Karpas-422 (cell line): ENCODE data around the gene SYNPO2. TPM values are rescaled to one million over a fixed set of nuclear protein-coding genes. Genes with fewer than 3 reads are reported as not detected.

ENCODE experiments used
- DNase-seq: peaks from one replicate; pipeline ENCODE4 v3.0.0-alpha.2; 2015
- H2AFZ ChIP-seq: fragments of 200-600 bp; sonication (generic); 2 replicates; pipeline ENCODE4 v1.6.1; 2014; ENCODE audit warnings: antibody characterized with exemption, low read length, mixed read lengths
- H3K27ac ChIP-seq: fragments of 200-600 bp; sonication (generic); 2 replicates; pipeline ENCODE4 v1.5.1; 2014; ENCODE audit warnings: mild to moderate bottlenecking, low read length, moderate library complexity
- H3K27me3 ChIP-seq: fragments of 200-600 bp; sonication (generic); 2 replicates; pipeline ENCODE4 v1.6.1; 2014; ENCODE audit warnings: low read length, mixed read lengths
- H3K36me3 ChIP-seq: fragments of 200-600 bp; sonication (generic); 2 replicates; pipeline ENCODE4 v1.6.1; 2014; ENCODE audit warnings: low read length, mixed read lengths; ENCODE audit not compliant: insufficient read depth
- H3K4me1 ChIP-seq: fragments of 200-600 bp; sonication (generic); 2 replicates; pipeline ENCODE4 v1.6.1; 2014; ENCODE audit warnings: mild to moderate bottlenecking, low read length, mixed read lengths
- H3K4me2 ChIP-seq: fragments of 200-600 bp; sonication (generic); 2 replicates; pipeline ENCODE4 v1.6.1; 2014; ENCODE audit warnings: low read length, low read depth, mild to moderate bottlenecking; ENCODE audit not compliant: poor library complexity, severe bottlenecking
- H3K4me3 ChIP-seq: fragments of 200-600 bp; sonication (generic); 2 replicates; pipeline ENCODE4 v1.5.1; 2014; ENCODE audit warnings: mild to moderate bottlenecking, antibody characterized with exemption, low read length, mixed read lengths
- H3K79me2 ChIP-seq: fragments of 200-600 bp; sonication (generic); 2 replicates; pipeline ENCODE4 v1.6.1; 2014; ENCODE audit warnings: mild to moderate bottlenecking, low read length, mixed read lengths
- H3K9ac ChIP-seq: fragments of 200-600 bp; sonication (generic); 2 replicates; pipeline ENCODE4 v1.6.0; 2014; ENCODE audit warnings: low read length
- H3K9me2 ChIP-seq: fragments of 200-600 bp; sonication (generic), shearing (Covaris generic); replicated peaks from 2 replicates; pipeline ENCODE4 v1.6.0; 2014; ENCODE audit warnings: mild to moderate bottlenecking, low read length, moderate library complexity; ENCODE audit not compliant: insufficient read depth
- H3K9me3 ChIP-seq: fragments of 300-700, 200-600 bp; sonication (generic); 2 replicates; pipeline ENCODE4 v1.6.1; 2014; ENCODE audit warnings: low read length, mixed read lengths
- H4K20me1 ChIP-seq: fragments of 200-600 bp; sonication (generic); 2 replicates; pipeline ENCODE4 v1.6.1; 2014; ENCODE audit warnings: mild to moderate bottlenecking, antibody characterized with exemption, low read length, low read depth; ENCODE audit not compliant: insufficient read depth
- total RNA-seq: library from RNA; depleted of rRNA; stranded (reverse); fragments of >200 nt; shearing (Covaris generic); gene quantifications from 2 replicates; pipeline ENCODE4 v1.2.3, GENCODE V29; 2014; ENCODE audit warnings: low replicate concordance

The SYNPO2 gene
- total RNA-seq, 1 experiment from 2014 or later = 1.2 TPM

DNA sequence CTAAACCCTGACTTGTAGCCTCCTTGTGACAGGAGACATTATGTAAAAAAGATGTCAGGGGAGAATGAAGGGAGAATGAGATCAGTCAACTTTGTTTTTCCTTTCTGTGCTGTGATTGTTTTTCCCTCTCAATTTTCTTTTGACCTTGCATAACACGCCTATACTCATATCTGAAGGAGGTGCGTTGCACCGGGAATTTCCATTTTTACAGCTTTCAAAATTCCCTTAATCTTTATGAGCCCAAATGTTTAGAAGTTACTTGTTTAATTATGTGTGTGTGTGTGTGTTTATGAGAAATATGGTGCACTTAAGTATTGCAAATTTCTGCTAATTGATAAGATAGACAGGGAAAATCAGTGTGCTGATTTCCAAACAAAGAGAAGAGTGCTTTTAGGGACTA, 21.6 kb downstream of the SYNPO2 start:
- H3K27me3 ChIP-seq = no peaks in the 10 kb centered on the region; the same call in 1 of the 2 replicates
- no peaks in the 10 kb centered on the region for H3K36me3 ChIP-seq
- no peaks in the 10 kb centered on the region for H3K9me3 ChIP-seq
- no peaks in the 10 kb centered on the region for H3K4me1 ChIP-seq
- no peak overlapping the region for H3K4me3 ChIP-seq
- no peaks in the 10 kb centered on the region for H3K9me2 ChIP-seq
- no peaks in the 10 kb centered on the region for H4K20me1 ChIP-seq
- DNase-seq = no peak
- no peak overlapping the region for H2AFZ ChIP-seq
- no peak overlapping the region for H3K9ac ChIP-seq
- no peak overlapping the region for H3K27ac ChIP-seq
- no peaks in the 10 kb centered on the region for H3K79me2 ChIP-seq
- H3K4me2 ChIP-seq = no peak overlapping the region

DNA sequence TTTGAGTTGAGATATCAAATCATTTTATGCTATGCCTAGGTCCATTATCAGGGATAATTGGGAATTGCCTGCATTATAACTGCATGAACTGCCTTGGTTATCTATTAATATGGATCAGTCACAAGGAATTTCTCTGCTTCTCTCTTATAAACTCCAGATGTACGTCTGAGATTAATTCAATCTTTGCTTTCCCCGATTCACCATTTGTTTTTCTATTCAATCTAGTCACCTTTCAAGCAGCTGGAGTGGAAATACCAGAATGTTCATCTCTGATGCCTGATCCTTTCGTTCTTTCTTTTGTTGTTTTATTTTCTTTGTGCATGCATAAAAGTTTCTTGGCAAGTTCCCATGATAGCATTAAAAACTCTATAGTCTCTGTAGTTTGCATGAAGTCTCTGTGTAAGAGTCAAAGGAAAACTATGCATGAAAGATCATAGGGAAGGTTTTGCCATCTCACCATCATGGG, 22.6 kb downstream of the SYNPO2 start:
- Histone ChIP-seq H2AFZ (no peak overlapping the region), H3K9ac (no peak overlapping the region), H3K36me3 (no peaks in the 10 kb centered on the region), H3K4me1 (no peaks in the 10 kb centered on the region), H3K27me3 (no peaks in the 10 kb centered on the region; the same call in 1 of the 2 replicates), H3K4me2 (no peak overlapping the region), H4K20me1 (no peaks in the 10 kb centered on the region), H3K9me3 (no peaks in the 10 kb centered on the region), H3K9me2 (no peaks in the 10 kb centered on the region), H3K27ac (no peak overlapping the region), H3K79me2 (no peaks in the 10 kb centered on the region), H3K4me3 (no peak overlapping the region)
- DNase-seq = no peak

DNA sequence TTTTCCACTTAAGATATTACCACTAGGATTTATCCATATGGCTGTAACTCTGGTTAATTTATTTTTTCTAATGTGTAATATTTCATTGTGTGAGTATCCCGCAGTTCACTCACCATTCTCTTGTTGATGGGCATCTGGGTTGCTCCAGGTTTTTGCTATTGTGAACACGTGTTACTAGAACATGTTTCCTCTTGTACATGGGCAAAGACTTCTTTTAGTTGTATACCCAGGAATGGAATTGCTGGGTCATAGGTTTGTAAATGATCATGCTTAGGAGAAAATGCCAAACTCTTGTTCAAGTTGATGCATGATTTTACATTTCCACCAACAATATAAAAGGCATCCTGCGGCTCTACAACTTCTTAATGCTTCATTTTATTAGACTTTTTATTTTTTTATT, 26.8 kb downstream of the SYNPO2 start:
- H3K27ac ChIP-seq = no peak overlapping the region

DNA sequence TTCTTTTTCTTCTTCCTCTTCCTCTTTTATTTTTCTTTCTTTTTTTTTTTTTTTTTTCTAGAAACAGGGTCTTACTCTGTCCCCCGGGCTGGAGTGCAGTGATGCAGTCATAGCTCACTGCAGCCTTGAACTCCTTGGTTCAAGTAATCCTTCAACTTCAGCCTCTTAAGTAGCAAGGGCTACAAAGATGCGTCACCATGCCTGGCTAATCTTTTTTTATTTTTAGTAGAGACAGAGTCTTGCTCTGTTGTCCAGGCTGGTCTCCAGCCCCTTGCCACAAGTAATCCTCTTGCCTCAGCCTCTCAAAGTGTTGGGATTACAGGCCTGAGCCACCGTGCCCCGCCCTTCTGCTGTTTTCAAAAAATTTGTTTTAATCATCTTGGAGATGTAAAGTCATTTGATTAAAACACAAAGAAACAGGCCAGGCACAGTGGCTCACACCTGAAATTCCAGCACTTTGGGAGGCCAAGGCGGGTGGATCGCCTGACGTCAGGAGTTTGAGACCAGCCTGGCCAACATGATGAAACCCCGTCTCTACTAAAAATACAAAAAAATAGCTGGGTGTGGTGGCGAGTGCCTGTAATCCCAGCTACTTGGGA, 28.1 kb downstream of the SYNPO2 start:
- H3K4me3 ChIP-seq = no peak overlapping the region
- no peaks in the 10 kb centered on the region for H3K27me3 ChIP-seq
- H3K9me2 ChIP-seq = no peaks in the 10 kb centered on the region
- no peak overlapping the region for H3K4me2 ChIP-seq
- H4K20me1 ChIP-seq = no peaks in the 10 kb centered on the region
- no peak overlapping the region for H3K9ac ChIP-seq
- H2AFZ ChIP-seq = no peak overlapping the region
- H3K79me2 ChIP-seq = no peaks in the 10 kb centered on the region
- H3K4me1 ChIP-seq = no peaks in the 10 kb centered on the region
- no peak for DNase-seq
- H3K27ac ChIP-seq = no peak overlapping the region
- no peaks in the 10 kb centered on the region for H3K36me3 ChIP-seq
- H3K9me3 ChIP-seq = no peaks in the 10 kb centered on the region

More for the DNA sequence above, 26.8 kb downstream of the SYNPO2 start:
- no peaks in the 10 kb centered on the region for H3K4me1 ChIP-seq
- H3K27me3 ChIP-seq = no peaks in the 10 kb centered on the region; the same call in 1 of the 2 replicates
- H3K9ac ChIP-seq = no peak overlapping the region
- no peaks in the 10 kb centered on the region for H3K79me2 ChIP-seq
- H3K4me3 ChIP-seq = no peak overlapping the region
- no peaks in the 10 kb centered on the region for H3K36me3 ChIP-seq
- H3K9me3 ChIP-seq = no peaks in the 10 kb centered on the region
- H3K4me2 ChIP-seq = no peak overlapping the region
- H4K20me1 ChIP-seq = no peaks in the 10 kb centered on the region
- DNase-seq = no peak
- no peak overlapping the region for H2AFZ ChIP-seq
- no peaks in the 10 kb centered on the region for H3K9me2 ChIP-seq

DNA sequence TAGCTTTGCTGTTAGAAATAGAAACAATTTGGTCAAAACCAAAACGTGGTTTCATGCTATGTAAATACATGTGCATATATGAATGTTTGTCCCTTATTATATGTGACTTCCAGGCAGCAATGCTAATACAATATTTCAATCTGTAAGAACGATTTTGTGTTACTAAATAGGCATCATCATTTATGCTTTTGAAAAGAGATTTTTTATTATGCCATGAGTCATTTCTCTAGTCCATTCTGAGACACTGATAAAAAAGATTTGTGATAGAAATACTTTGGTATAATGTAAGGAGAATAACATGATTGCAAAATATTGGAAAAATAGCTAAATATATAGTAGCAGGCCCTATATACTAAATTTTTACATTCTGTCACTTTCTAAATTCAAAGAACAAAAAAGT, 28.9 kb downstream of the SYNPO2 start:
- no peaks in the 10 kb centered on the region for H3K9me2 ChIP-seq
- H3K36me3 ChIP-seq = no peaks in the 10 kb centered on the region
- H3K4me1 ChIP-seq = no peaks in the 10 kb centered on the region
- no peak overlapping the region for H3K27ac ChIP-seq
- no peak overlapping the region for H3K4me3 ChIP-seq
- no peak for DNase-seq
- no peak overlapping the region for H3K4me2 ChIP-seq
- H4K20me1 ChIP-seq = no peaks in the 10 kb centered on the region
- H3K79me2 ChIP-seq = no peaks in the 10 kb centered on the region
- H3K9ac ChIP-seq = no peak overlapping the region
- no peaks in the 10 kb centered on the region for H3K9me3 ChIP-seq
- H2AFZ ChIP-seq = no peak overlapping the region
- no peaks in the 10 kb centered on the region for H3K27me3 ChIP-seq

DNA sequence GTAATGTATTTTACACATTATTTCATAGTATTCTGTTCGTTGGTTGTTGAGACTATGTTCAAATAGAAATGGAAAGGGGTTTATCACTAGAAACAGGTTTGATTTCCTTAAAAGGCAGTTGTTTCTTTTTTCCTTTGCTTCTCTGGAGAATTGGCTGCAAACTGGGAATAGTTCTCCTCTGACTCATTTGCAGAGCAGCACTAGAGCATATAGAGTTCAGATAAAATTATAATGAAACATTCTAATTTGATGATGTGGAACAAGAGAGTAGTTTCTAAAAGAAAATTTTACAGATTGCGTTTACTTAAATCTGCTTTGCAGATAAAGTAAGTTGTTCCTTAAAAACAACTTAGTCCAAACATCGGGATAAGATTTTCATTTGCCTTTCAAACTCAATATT, 29.7 kb downstream of the SYNPO2 start:
- no peak overlapping the region for H3K4me2 ChIP-seq
- H4K20me1 ChIP-seq = no peaks in the 10 kb centered on the region
- H3K36me3 ChIP-seq = no peaks in the 10 kb centered on the region
- no peaks in the 10 kb centered on the region for H3K9me3 ChIP-seq
- H3K27ac ChIP-seq = no peak overlapping the region
- H3K79me2 ChIP-seq = no peaks in the 10 kb centered on the region
- no peaks in the 10 kb centered on the region for H3K4me1 ChIP-seq
- H2AFZ ChIP-seq = no peak overlapping the region
- H3K4me3 ChIP-seq = no peak overlapping the region
- no peaks in the 10 kb centered on the region for H3K27me3 ChIP-seq
- DNase-seq = no peak
- H3K9me2 ChIP-seq = no peaks in the 10 kb centered on the region
- H3K9ac ChIP-seq = no peak overlapping the region

DNA sequence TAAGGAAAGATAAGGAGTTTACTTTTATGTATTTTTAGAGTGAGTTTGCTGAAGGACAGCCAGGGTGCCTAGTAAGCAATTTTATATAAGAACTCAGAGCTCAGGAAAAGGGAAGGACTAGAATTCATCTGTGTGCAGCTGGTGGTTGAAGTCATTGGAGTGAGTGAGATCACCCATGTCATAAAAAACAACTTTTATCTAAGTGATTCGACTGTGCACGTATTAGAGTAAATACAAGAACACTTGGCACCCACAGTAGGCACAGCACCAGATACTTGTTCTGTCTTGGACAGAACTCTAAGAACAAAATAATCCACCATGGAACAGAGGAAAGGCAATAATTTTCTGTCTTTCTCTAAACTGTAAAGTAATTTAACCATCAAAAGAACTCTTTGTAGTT, 31.6 kb downstream of the SYNPO2 start:
- no peak overlapping the region for H3K4me3 ChIP-seq

DNA sequence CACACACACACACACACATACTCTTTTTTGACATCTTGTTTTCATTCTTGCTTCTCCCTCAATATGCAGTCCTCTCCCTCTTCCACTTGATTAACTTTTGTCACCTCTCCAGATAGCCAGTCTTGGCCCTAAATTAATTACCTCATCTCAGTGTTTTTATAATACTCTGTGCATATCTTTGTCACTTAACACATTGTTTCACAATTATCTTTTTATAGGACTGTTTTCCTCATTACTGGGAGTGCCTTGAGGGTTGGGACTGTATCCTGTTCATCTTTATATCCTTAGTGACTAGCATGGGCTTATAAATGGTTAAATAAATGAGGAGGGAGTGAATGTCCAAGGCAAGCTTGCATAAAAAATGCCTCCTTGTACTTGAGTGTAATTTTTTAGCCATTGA, 33.1 kb downstream of the SYNPO2 start:
- H3K9me3 ChIP-seq = no peaks in the 10 kb centered on the region
- no peaks in the 10 kb centered on the region for H3K79me2 ChIP-seq
- 0 out of 2 replicates have a peak, but pooled peaks cover 4% of the 10 kb centered on the region for H3K27me3 ChIP-seq
- H3K4me3 ChIP-seq = no peak overlapping the region
- H3K9me2 ChIP-seq = no peaks in the 10 kb centered on the region
- H3K9ac ChIP-seq = no peak overlapping the region
- no peak for DNase-seq
- H3K27ac ChIP-seq = no peak overlapping the region
- H4K20me1 ChIP-seq = no peaks in the 10 kb centered on the region
- H3K36me3 ChIP-seq = no peaks in the 10 kb centered on the region
- H2AFZ ChIP-seq = no peak overlapping the region
- H3K4me1 ChIP-seq = no peaks in the 10 kb centered on the region
- no peak overlapping the region for H3K4me2 ChIP-seq

More for the DNA sequence above, 31.6 kb downstream of the SYNPO2 start:
- Histone ChIP-seq H3K36me3 (no peaks in the 10 kb centered on the region), H2AFZ (no peak overlapping the region), H3K79me2 (no peaks in the 10 kb centered on the region), H3K4me2 (no peak overlapping the region), H3K27me3 (0 out of 2 replicates have a peak, but pooled peaks cover 4% of the 10 kb centered on the region), H3K9me2 (no peaks in the 10 kb centered on the region), H3K27ac (no peak overlapping the region), H3K4me1 (no peaks in the 10 kb centered on the region), H3K9me3 (no peaks in the 10 kb centered on the region), H3K9ac (no peak overlapping the region), H4K20me1 (no peaks in the 10 kb centered on the region)
- no peak for DNase-seq
